Endothelial cell of umbilical vein (primary cell): ENCODE data around the gene ADSS1. TPM values are rescaled to one million over a fixed set of nuclear protein-coding genes. Genes with fewer than 3 reads are reported as not detected.

Experiments
- BruUV-seq: library from RNA; stranded (reverse); fragments of 400-500 nt; replicated peaks from 2 replicates; lab custom pipeline; 2021; lab: Mats Ljungman, UMichigan
- CTCF ChIA-PET: fragments of 300-600, 350-600 bp; sonication (Branson Sonifier 250); formaldehyde crosslinking; loops from one replicate; lab custom pipeline; 2021; ENCODE audit warnings: antibody characterized with exemption, inconsistent platforms; lab: Charles Lee
- POLR2A ChIA-PET: fragments of 300-600, 350-600 bp; sonication (Branson Sonifier 250); formaldehyde crosslinking; loops from one replicate; lab custom pipeline; 2021; ENCODE audit warnings: antibody characterized with exemption, inconsistent platforms; lab: Charles Lee
- DNase-seq: peaks from one replicate; pipeline ENCODE4 v3.0.0-alpha.2; 2011; ENCODE audit warnings: low read depth, low spot score
- FAIRE-seq: peaks from 2 replicates; lab custom pipeline; 2011; peaks lifted over from hg19 to GRCh38; lab: Jason Lieb, UNC
- H2AFZ ChIP-seq: 2 replicates; pipeline ENCODE4 v1.6.0; 2012; ENCODE audit warnings: low read depth, low read length, control low read depth, inconsistent platforms
- H3K27ac ChIP-seq: 2 replicates; pipeline ENCODE4 v1.5.1; 2011; ENCODE audit warnings: low read depth, mild to moderate bottlenecking, control low read depth, low read length, moderate library complexity; ENCODE audit not compliant: insufficient read depth
- H3K27me3 ChIP-seq, 2 experiments: 2 replicates each; pipeline versions ENCODE4 v1.6.0 to v1.6.1; 2011; ENCODE audit warnings: low read length in 2 of 2, mixed read lengths in 1 of 2; ENCODE audit not compliant: control insufficient read depth in 2 of 2, insufficient read depth in 2 of 2
- H3K36me3 ChIP-seq, 2 experiments: 2 replicates in 1 of 2; 3 replicates in 1 of 2; pipeline ENCODE4 v1.5.1; 2011; ENCODE audit warnings: low read length in 2 of 2, mild to moderate bottlenecking in 1 of 2, moderate library complexity in 1 of 2; ENCODE audit not compliant: control insufficient read depth in 2 of 2, insufficient read depth in 2 of 2; ENCODE audit errors: extremely low read depth in 1 of 2
- H3K4me1 ChIP-seq: 3 replicates; pipeline ENCODE4 v1.5.1; 2011; ENCODE audit warnings: mild to moderate bottlenecking, low read length; ENCODE audit not compliant: control insufficient read depth, insufficient read depth; ENCODE audit errors: extremely low read depth
- H3K4me2 ChIP-seq: 2 replicates; pipeline ENCODE4 v1.6.1; 2011; ENCODE audit warnings: low read length, control low read depth, mixed read lengths; ENCODE audit not compliant: insufficient read depth
- H3K4me3 ChIP-seq, 3 experiments: fragments of 200-600 bp in 1 of 3; sonication (generic), shearing (Covaris generic) in 1 of 3; replicated peaks in 1 of 3; 2 replicates each; pipeline ENCODE4 v1.5.1; 2011 to 2016; ENCODE audit warnings: control low read depth in 3 of 3, low read length in 3 of 3, mild to moderate bottlenecking in 2 of 3, inconsistent platforms in 1 of 3, low read depth in 1 of 3, moderate library complexity in 1 of 3; ENCODE audit not compliant: insufficient read depth in 1 of 3
- H3K79me2 ChIP-seq: 2 replicates; pipeline ENCODE4 v1.6.0; 2012; ENCODE audit warnings: low read length, inconsistent platforms; ENCODE audit not compliant: control insufficient read depth, insufficient read depth
- H3K9ac ChIP-seq: replicated peaks from 2 replicates; pipeline ENCODE3; 2011; ENCODE audit warnings: low read length, control low read depth; ENCODE audit not compliant: insufficient read depth; ENCODE audit errors: extremely low read depth
- H3K9me1 ChIP-seq: replicated peaks from 3 replicates; pipeline ENCODE4 v1.6.0; 2011; ENCODE audit warnings: mild to moderate bottlenecking, low read length; ENCODE audit not compliant: control insufficient read depth, insufficient read depth; ENCODE audit errors: extremely low read depth
- H3K9me3 ChIP-seq: replicated peaks from 2 replicates; pipeline ENCODE4 v1.5.1; 2012; ENCODE audit warnings: low read length, inconsistent platforms; ENCODE audit not compliant: control insufficient read depth, insufficient read depth
- H4K20me1 ChIP-seq: replicated peaks from 2 replicates; pipeline ENCODE3; 2011; ENCODE audit warnings: mild to moderate bottlenecking, low read length; ENCODE audit not compliant: control insufficient read depth, insufficient read depth; ENCODE audit errors: extremely low read depth
- EZH2 ChIP-seq: IDR thresholded peaks from 2 replicates; pipeline ENCODE4 v1.6.1; 2012; ENCODE audit warnings: borderline replicate concordance, low read depth, mild to moderate bottlenecking, moderate library complexity, low read length, inconsistent platforms; ENCODE audit not compliant: severe bottlenecking
- FOS ChIP-seq: IDR thresholded peaks from 2 replicates; pipeline ENCODE4 v1.6.1; 2011; ENCODE audit warnings: mild to moderate bottlenecking, low read length, moderate library complexity, borderline replicate concordance; ENCODE audit not compliant: insufficient read depth
- GATA2 ChIP-seq: IDR thresholded peaks from 2 replicates; pipeline ENCODE4 v1.7.0; 2011; ENCODE audit warnings: low read depth, mild to moderate bottlenecking, moderate library complexity, mixed read lengths, low read length; ENCODE audit not compliant: insufficient read length, insufficient read depth
- JUN ChIP-seq: IDR thresholded peaks from 2 replicates; pipeline ENCODE4 v1.6.1; 2011; ENCODE audit warnings: borderline replicate concordance, low read depth; ENCODE audit not compliant: insufficient read length, insufficient read depth
- MYC ChIP-seq: IDR thresholded peaks from one replicate; pipeline ENCODE4 v1.6.1; 2011; ENCODE audit warnings: mild to moderate bottlenecking, low read depth, low read length
- POLR2A ChIP-seq: IDR thresholded peaks from 2 replicates; pipeline ENCODE4 v1.6.1; 2012; ENCODE audit warnings: low read depth, mild to moderate bottlenecking, control low read depth, low read length
- POLR2AphosphoS5 ChIP-seq: IDR thresholded peaks from 2 replicates; pipeline ENCODE4 v1.6.1; 2012; ENCODE audit warnings: low read depth, mild to moderate bottlenecking, control low read depth, low read length, moderate library complexity; ENCODE audit not compliant: insufficient read depth
- dilution Hi-C: fragments of 300-500 bp; cut with MboI; formaldehyde crosslinking; loops from one replicate; pipeline ENCODE4 v1.15.0; 2019; ENCODE audit warnings: low sequenced_read_pairs; ENCODE audit not compliant: extremely low pct_ligation_motif_present
- intact Hi-C: fragments of 100-400 bp; cut with micrococcal nuclease; formaldehyde crosslinking; loops from one replicate; pipeline ENCODE4 v1.10.0; 2022
- polyA plus RNA-seq, 4 experiments: library from polyadenylated mRNA; depleted of rRNA in 3 of 4; stranded (reverse) in 3 of 4; unstranded in 1 of 4; fragments of >200 nt; gene quantifications; 2 replicates each; pipeline versions ENCODE4 v1.2.1 to v1.2.3, GENCODE V29; 2011 to 2012; ENCODE audit warnings: missing spikeins in 1 of 4
- total RNA-seq: library from RNA; stranded (reverse); gene quantifications from 2 replicates; pipeline ENCODE4 v1.2.3, GENCODE V29; 2021
- TF ChIP-seq, protein P1 (sequence below), 2 donors: IDR thresholded peaks; 1 replicate in 1 of 2; 2 replicates in 1 of 2; pipeline ENCODE4 v1.5.1; 2011; ENCODE audit warnings: low read length in 2 of 2, mild to moderate bottlenecking in 2 of 2, moderate library complexity in 2 of 2, control low read depth in 1 of 2, inconsistent platforms in 1 of 2, low read depth in 1 of 2; ENCODE audit not compliant: insufficient read depth in 1 of 2; ENCODE audit errors: extremely low read depth in 1 of 2
- TF ChIP-seq, protein P2 (sequence below): IDR thresholded peaks from 2 replicates; pipeline ENCODE4 v1.6.1; 2011; ENCODE audit not compliant: insufficient read depth, insufficient read length

Gene ADSS1
- total and polyA plus RNA-seq, 2 donors (not counting 3 experiments of a cell fraction or from before 2014, with no cell fraction given), result 1.9 TPM

DNA sequence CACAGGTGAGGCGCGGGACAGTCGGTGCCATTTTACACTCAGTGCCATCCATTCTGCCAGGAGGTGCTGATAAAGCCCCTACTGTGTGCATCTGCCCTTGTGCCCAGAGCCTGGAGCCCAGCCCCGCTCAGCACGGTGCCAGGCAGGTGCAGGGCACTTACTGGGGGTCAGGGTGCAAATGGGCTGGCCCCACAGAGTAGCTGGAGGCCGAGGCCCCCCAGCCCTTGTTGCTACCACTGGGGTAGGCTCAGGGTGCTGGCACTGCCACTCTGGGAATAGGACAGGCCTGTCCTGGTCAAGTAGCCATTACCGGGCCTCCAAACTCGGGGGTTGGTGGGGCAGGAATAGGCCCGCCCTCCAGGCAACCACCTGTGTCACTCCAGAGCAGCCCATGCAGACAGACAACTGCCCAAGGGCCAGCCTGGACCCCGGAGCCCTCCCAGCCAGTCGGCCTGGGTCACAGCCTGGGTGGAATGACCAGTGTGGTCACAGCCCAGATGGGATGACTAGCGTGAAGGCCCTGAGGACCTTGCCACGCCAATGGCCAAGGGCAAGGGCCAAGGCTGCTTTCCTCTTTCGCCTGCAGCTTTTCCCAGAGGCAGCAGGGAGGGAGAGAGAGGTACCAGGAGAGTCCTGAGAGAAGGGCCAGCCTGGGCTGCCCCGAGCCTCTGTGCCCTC is 31.6 kb upstream of the ADSS1 start:
- H3K4me1 ChIP-seq, result peaks cover 41% of the 10 kb centered on the region
- H4K20me1 ChIP-seq, result no peaks in the 10 kb centered on the region
- TF ChIP-seq GATA2 (no peak), POLR2A (no peak)
- H3K9me3 ChIP-seq, result no peaks in the 10 kb centered on the region
- CTCF ChIA-PET, result no interaction called here
- H3K27ac ChIP-seq, result no peak overlapping the region
- peaks cover 78% of the 10 kb centered on the region for H3K79me2 ChIP-seq
- H3K36me3 ChIP-seq, result peaks cover 2 to 6% of the 10 kb centered on the region in 2 experiments
- intact Hi-C loops (no loop called here), dilution Hi-C loops (no loop called here)
- BruUV-seq, result no TSS peak
- no peak overlapping the region for H3K9ac ChIP-seq
- no peak overlapping the region for H2AFZ ChIP-seq
- DNase-seq (no peak), FAIRE-seq (no peak)
- no peaks in the 10 kb centered on the region for H3K9me1 ChIP-seq
- H3K4me3 ChIP-seq, result no peak overlapping the region
- no peak overlapping the region for H3K4me2 ChIP-seq
- no peaks in the 10 kb centered on the region for H3K27me3 ChIP-seq
- POLR2A ChIA-PET, result no interaction called here

DNA sequence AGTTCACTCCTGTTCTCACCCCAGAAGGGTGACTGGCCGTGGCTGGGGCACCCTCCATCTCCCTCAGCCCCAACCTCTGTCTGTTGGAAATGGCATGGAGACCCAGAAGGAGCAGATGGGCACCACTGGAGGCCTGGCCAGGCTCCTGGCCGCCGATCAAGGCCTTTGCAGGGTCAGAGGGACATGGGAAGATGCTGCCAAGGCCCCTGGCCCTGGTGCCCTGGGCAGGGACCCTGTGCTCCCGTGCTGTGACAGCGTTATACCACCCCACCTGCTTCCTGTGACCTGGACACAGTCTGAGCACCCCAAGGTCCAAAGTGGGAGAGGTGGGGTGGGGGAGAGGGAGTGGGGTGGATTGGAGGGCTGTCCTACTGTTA is 31.1 kb upstream of the ADSS1 start:
- dilution Hi-C loops (no loop called here), intact Hi-C loops (no loop called here)
- Histone ChIP-seq H3K9me1 (no peaks in the 10 kb centered on the region), H4K20me1 (no peaks in the 10 kb centered on the region), H2AFZ (no peak overlapping the region), H3K4me1 (peaks cover 40% of the 10 kb centered on the region), H3K79me2 (peaks cover 83% of the 10 kb centered on the region), H3K9ac (no peak overlapping the region), H3K27me3 (no peaks in the 10 kb centered on the region), H3K36me3 (peaks cover 2 to 6% of the 10 kb centered on the region in 2 experiments), H3K4me3 (no peak overlapping the region), H3K27ac (no peak overlapping the region), H3K9me3 (no peaks in the 10 kb centered on the region), H3K4me2 (no peak overlapping the region)
- FAIRE-seq, result no peak
- TF ChIP-seq POLR2AphosphoS5 (no peak), POLR2A (no peak), JUN (no peak), GATA2 (no peak), MYC (no peak), FOS (no peak), EZH2 (no peak)
- TF ChIP-seq, protein P1, sequence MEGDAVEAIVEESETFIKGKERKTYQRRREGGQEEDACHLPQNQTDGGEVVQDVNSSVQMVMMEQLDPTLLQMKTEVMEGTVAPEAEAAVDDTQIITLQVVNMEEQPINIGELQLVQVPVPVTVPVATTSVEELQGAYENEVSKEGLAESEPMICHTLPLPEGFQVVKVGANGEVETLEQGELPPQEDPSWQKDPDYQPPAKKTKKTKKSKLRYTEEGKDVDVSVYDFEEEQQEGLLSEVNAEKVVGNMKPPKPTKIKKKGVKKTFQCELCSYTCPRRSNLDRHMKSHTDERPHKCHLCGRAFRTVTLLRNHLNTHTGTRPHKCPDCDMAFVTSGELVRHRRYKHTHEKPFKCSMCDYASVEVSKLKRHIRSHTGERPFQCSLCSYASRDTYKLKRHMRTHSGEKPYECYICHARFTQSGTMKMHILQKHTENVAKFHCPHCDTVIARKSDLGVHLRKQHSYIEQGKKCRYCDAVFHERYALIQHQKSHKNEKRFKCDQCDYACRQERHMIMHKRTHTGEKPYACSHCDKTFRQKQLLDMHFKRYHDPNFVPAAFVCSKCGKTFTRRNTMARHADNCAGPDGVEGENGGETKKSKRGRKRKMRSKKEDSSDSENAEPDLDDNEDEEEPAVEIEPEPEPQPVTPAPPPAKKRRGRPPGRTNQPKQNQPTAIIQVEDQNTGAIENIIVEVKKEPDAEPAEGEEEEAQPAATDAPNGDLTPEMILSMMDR (IDR thresholded peaks at IDR 0.05; ENCODE audit: extremely low read depth in 1 of 2, insufficient read depth in 1 of 2, low read depth in 1 of 2, low read length in 2 of 2), result no peak
- TF ChIP-seq, protein P2, sequence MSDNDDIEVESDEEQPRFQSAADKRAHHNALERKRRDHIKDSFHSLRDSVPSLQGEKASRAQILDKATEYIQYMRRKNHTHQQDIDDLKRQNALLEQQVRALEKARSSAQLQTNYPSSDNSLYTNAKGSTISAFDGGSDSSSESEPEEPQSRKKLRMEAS, result no peak
- BruUV-seq, result no TSS peak
- POLR2A ChIA-PET, result no interaction called here
- DNase-seq, result no peak
- CTCF ChIA-PET, result no interaction called here
